AG04449 (cell line): Measurements from ENCODE around the gene PRKN.
"Not testable (repeated sequence)": the region's sequence is repeated elsewhere in the genome, so short reads cannot be mapped to it uniquely, and the experiment has no call there.

Experiments
- CTCF ChIA-PET: fragments of 350-600 bp; formaldehyde crosslinking; extraction: SDS; loops from one replicate; lab custom pipeline; 2021; ENCODE audit warnings: antibody characterized with exemption; lab: Yijun Ruan, JAX
- POLR2A ChIA-PET: fragments of 400-600, 350-600 bp; formaldehyde crosslinking; extraction: SDS; loops from one replicate; lab custom pipeline; 2020; ENCODE audit warnings: antibody characterized with exemption, inconsistent platforms; lab: Yijun Ruan, JAX
- DNase-seq: peaks from one replicate; pipeline ENCODE4 v3.0.0-alpha.2; 2010; ENCODE audit warnings: low read depth, low spot score
- H3K4me3 ChIP-seq: 2 replicates; pipeline ENCODE4 v1.5.1; 2011; ENCODE audit warnings: low read depth, mild to moderate bottlenecking, control low read depth, low read length
- TF ChIP-seq, protein P1 (sequence below): IDR thresholded peaks from one replicate; pipeline ENCODE4 v1.5.1; 2011; ENCODE audit warnings: mild to moderate bottlenecking, moderate library complexity, low read length, control low read depth, inconsistent platforms; ENCODE audit not compliant: insufficient read depth; ENCODE audit errors: missing control alignments

PRKN gene

DNA sequence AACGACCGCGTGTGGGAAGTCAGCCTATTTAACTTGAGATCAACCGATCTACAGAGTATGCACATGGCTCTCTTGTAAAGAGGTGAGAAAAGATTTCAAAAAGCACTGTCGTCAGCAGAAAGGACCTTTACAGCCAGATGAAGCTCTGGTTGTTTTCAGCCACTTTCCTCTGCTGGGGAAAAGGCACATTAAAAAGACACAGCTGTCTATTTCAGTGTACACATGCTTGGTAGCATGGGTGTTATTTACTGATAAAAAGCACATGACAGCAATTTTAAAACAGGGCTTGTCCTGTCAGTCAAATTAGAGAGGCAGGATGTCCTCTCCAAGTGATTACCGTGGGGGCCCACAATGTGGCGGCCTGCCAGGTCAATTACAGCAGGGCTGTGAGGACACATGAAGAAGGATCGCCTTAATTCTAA, 188.9 kb downstream of the PRKN start:
- ChIA-PET CTCF (no interaction called here), POLR2A (no interaction called here)
- no peak for DNase-seq
- no peak overlapping the region for H3K4me3 ChIP-seq
- TF ChIP-seq, protein P1, sequence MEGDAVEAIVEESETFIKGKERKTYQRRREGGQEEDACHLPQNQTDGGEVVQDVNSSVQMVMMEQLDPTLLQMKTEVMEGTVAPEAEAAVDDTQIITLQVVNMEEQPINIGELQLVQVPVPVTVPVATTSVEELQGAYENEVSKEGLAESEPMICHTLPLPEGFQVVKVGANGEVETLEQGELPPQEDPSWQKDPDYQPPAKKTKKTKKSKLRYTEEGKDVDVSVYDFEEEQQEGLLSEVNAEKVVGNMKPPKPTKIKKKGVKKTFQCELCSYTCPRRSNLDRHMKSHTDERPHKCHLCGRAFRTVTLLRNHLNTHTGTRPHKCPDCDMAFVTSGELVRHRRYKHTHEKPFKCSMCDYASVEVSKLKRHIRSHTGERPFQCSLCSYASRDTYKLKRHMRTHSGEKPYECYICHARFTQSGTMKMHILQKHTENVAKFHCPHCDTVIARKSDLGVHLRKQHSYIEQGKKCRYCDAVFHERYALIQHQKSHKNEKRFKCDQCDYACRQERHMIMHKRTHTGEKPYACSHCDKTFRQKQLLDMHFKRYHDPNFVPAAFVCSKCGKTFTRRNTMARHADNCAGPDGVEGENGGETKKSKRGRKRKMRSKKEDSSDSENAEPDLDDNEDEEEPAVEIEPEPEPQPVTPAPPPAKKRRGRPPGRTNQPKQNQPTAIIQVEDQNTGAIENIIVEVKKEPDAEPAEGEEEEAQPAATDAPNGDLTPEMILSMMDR = no peak

DNA sequence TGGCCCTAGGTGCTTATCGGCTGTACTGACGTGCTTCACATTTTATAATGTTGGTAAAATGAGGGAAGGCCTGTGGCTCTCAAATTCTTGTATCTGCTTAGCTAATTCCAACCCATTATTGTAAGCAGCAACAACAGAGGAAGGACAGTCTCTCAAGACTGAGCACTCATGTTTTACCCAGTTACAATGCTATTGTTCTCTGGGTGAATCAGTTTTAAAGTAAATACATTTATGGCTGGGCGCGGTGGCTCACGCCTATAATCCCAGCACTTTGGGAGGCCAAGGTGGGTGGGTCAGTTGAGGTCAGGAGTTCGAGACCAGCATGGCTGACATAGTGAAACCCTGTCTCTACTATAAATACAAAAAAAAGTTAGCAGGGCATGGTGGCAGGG, 194.6 kb downstream of the PRKN start:
- ChIA-PET CTCF (no interaction called here), POLR2A (no interaction called here)
- H3K4me3 ChIP-seq = no peak overlapping the region
- DNase-seq = no peak
- TF ChIP-seq, protein P1 = no peak

DNA sequence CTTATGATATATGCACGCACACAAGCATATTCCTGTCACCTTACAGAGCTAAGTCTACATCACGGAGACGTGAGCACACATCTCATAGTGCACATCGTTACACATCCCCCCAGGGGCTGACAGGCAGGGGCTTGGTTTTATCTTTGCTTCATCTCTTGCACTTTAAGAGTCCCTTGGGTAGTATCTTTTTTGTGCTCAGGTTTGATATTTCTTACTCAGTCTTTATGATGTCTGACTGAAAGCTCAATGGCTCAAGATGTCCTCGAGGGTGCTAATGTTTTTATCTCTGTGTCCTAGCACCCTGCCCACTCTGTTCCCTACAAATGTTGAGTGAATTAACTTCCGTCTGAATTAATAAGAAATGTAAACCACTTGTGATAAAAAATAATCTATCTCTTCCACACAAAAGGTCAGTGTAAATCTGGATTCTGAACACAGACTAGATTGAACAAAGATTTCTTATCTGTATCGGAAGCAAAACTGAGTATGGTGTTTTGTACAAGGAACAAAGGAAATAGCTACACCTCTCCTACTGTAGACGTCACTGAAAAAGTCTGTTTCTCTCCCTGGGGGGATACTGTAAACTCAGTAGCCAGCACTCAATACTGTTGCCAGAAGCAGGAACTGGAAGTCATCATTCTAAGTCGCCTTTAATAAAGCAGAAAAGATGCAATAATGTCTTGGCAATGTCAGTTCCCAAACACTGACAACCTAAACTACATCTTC, 195.1 kb downstream of the PRKN start:
- ChIA-PET CTCF (no interaction called here), POLR2A (no interaction called here)
- DNase-seq = no peak

DNA sequence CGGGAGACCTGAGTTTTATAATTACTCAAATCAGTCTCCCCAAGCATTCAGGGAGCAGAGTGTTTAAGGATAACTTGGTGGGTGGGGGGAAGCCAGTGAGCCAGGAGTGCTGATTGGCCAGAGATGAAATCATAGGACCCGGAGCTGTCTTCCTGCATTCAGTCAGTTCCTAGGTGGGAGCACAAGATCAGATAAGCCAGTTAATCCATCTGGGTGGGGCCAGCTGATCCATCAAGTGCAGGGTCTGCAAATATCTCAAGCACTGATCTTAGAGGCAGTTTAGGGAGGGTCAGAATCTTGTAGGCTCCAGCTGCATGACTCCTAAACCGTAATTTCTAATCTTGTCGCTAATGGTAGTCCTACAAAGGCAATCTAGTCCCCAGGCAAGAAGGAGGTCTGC, 196.2 kb downstream of the PRKN start:
- CTCF ChIA-PET, POLR2A ChIA-PET, DNase-seq, H3K4me3 ChIP-seq: not testable (repeated sequence)

More for the DNA sequence above, 195.1 kb downstream of the PRKN start:
- TF ChIP-seq, protein P1 = no peak
- H3K4me3 ChIP-seq = no peak overlapping the region

DNA sequence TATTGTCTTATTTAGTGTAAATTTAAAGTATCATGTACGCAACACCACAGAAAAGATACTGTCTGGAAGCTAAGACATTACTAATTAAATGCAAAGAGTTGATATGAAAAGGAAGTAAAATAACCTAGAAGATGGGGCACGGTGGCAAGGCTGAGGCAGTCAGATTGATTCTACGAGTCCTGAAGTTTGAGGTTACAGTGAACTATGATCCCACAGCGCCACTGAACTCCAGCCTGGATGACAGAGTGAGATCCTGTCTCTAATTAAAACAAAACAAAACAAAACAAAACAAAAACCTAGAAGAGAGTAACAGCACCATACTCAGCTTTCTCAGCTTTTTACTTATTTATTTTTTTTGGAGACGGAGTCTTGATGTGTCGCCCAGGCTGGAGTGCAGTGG, 199.0 kb downstream of the PRKN start:
- TF ChIP-seq, protein P1 = no peak
- ChIA-PET CTCF (no interaction called here), POLR2A (no interaction called here)
- no peak overlapping the region for H3K4me3 ChIP-seq
- no peak for DNase-seq

DNA sequence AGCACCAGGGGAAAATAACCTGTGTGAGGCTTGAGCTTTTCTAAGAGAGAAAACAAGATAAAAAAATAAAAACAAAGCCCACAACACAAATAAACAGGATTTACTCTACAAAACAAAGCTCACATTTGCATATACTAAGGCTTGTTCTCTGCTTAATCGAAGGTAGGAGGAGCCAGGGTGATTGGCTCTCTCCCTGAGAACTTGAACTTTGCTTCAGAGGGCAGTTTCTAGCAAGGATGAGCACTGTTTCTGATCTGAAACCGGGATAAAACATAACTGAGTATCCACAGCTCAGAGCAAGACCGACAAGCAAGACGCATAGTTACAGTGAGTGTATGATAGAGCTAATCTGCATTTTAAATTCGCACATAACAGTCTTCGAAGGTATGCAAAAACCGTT, 200.6 kb downstream of the PRKN start:
- CTCF ChIA-PET = no interaction called here
- POLR2A ChIA-PET = no interaction called here
- TF ChIP-seq, protein P1 = no peak
- no peak overlapping the region for H3K4me3 ChIP-seq
- DNase-seq = no peak

DNA sequence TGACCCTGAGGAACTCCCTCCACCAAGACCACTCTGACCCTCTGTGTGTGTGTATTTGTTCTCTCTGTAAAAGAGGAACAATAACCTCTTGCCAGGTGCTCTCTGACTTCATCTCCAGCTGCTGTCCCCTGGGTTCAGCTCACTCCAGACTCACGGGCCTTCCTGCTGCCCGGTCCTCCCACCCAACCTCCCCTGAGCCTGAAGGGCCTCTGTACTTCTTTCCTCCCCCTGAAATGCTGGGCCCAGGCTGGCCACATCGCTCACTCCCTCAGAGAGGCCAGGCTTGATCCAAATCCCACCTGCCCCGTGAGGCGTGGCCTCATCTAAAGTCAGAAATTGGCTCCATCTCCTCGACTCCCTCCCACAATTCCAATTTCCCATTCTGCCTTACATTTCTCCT, 202.4 kb downstream of the PRKN start:
- TF ChIP-seq, protein P1 = no peak
- ChIA-PET POLR2A (no interaction called here), CTCF (no interaction called here)
- DNase-seq = no peak
- H3K4me3 ChIP-seq = no peak overlapping the region
